Muscle layer of duodenum (tissue), 2 donors: ENCODE measurements around the gene PLEKHN1.
"Not testable (repeated sequence)": the region's sequence is repeated elsewhere in the genome, so short reads cannot be mapped to it uniquely, and the experiment has no call there.

Experiments used
- H3K27ac ChIP-seq: one replicate; pipeline ENCODE4 v1.7.0; 2013; ENCODE audit warnings: mild to moderate bottlenecking, low read length
- H3K27me3 ChIP-seq: one replicate; pipeline ENCODE4 v1.7.0; 2013; ENCODE audit warnings: low read depth, mild to moderate bottlenecking, control low read depth, low read length
- H3K36me3 ChIP-seq, 2 donors: one replicate each; pipeline ENCODE4 v1.7.0; 2013; ENCODE audit warnings: low read length in 2 of 2, control low read depth in 1 of 2, mild to moderate bottlenecking in 1 of 2; ENCODE audit not compliant: insufficient read depth in 2 of 2, control insufficient read depth in 1 of 2
- H3K4me1 ChIP-seq, 2 donors: one replicate each; pipeline ENCODE4 v1.7.0; 2013; ENCODE audit warnings: low read length in 2 of 2, mild to moderate bottlenecking in 2 of 2, control low read depth in 1 of 2, moderate library complexity in 1 of 2; ENCODE audit not compliant: insufficient read depth in 2 of 2, control insufficient read depth in 1 of 2
- H3K4me3 ChIP-seq, 2 donors: one replicate each; pipeline ENCODE4 v1.7.0; 2013; ENCODE audit warnings: low read length in 2 of 2, low read depth in 1 of 2, mild to moderate bottlenecking in 1 of 2
- H3K9me3 ChIP-seq, 2 donors: one replicate each; pipeline ENCODE4 v1.7.0; 2013; ENCODE audit warnings: low read length in 2 of 2, control low read depth in 1 of 2, mild to moderate bottlenecking in 1 of 2; ENCODE audit not compliant: control insufficient read depth in 1 of 2
- donor health status: healthy.

The PLEKHN1 gene

DNA sequence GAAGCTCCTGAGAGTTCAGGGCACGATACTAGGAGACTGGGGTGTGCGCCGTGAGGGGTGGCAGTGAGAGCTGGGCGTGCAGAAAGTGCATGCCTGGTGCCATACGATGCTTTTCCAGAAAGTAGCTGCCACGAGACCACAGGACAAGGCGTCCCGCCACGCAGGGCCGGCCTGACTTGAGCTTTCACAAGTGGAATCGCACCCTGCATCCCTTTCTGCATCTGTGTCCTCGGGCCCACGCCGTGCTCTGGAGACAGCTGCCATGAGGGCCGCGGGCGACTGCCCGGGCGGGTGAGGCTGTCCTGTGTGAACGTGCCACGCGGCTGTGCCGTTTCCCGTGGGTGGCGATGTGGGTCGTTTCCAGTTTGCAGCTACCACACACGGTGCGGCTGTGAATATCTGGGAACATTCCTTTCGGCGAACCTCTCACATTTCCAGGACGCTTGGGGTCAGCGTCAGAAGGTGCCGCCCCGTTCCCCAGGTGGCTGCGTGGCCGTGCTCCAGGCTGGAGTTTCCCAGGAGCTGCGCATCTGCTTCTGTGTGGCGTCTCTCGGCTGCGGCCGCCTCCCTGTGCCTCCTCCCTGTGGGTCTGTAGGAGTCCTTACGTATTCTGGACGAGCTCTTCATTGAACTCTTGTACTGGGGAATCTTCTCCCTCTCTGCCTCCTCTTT lies 16.6 kb downstream of the PLEKHN1 start:
- Histone ChIP-seq H3K27ac (no peak overlapping the region), H3K27me3 (peaks cover 5% of the 10 kb centered on the region)

DNA sequence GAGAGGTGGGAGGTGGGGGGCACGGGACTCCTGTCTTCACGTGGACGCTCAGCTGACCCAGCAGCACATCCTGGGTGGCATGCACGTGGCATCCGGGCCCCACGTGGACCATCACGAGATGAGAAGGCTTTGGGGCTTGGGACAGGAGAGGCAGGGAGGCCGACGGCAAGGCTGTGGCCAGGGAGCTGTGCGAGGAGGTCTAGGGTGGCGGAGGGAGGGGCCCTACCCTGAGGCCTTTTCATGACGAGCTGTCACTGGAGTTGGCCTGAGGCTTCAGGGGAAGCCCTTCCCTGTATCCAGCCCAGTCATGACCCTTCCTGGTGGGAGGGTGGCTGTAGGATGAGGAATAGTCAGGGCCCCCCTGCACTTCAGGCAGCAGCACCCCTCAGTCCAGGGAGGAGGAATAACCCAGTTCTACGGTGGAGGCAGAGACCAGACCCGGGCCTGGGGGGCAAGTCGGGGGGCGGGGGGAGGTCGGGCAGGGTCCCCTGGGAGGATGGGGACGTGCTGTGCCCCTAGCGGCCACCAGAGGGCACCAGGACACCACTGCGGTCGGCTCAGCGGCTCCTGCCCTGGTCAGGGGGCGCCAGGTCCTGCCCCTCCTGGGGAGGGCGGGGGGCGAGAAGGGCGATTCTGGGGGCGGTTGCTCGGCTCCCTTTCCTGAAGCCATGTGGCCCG lies 17.7 kb downstream of the PLEKHN1 start:
- no peaks in the 10 kb centered on the region for H3K36me3 ChIP-seq
- H3K4me3 ChIP-seq, result no peak overlapping the region
- H3K4me1 ChIP-seq, result peaks cover 0 to 6% of the 10 kb centered on the region in 2 donors
- no peaks in the 10 kb centered on the region for H3K9me3 ChIP-seq
- H3K27ac ChIP-seq, result no peak overlapping the region
- H3K27me3 ChIP-seq, result peaks cover 5% of the 10 kb centered on the region

More for the DNA sequence above, 16.6 kb downstream of the PLEKHN1 start:
- Histone ChIP-seq H3K9me3 (no peaks in the 10 kb centered on the region), H3K4me1 (peaks cover 0 to 6% of the 10 kb centered on the region in 2 donors), H3K4me3 (no peak overlapping the region), H3K36me3 (no peaks in the 10 kb centered on the region)

DNA sequence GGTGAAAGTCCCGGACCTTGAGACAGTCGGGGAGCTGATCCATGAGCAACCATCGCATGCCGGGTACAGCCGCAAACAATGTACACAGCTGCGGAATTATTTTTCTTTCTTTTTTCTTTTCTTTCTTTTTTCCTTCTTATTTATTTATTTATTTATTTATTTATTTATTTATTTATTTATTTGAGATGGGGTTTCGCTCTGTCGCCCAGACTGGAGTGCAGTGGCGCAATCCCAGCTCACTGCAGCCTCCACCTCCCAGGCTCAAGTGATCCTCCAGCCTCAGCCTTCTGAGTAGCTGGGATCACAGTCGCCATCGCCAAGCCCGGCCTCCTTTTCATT lies 18.2 kb downstream of the PLEKHN1 start:
- Histone ChIP-seq H3K27ac (no peak overlapping the region), H3K9me3 (no peaks in the 10 kb centered on the region), H3K4me1 (peaks cover 0 to 6% of the 10 kb centered on the region in 2 donors), H3K27me3 (peaks cover 5% of the 10 kb centered on the region), H3K4me3 (no peak overlapping the region), H3K36me3 (no peaks in the 10 kb centered on the region)

DNA sequence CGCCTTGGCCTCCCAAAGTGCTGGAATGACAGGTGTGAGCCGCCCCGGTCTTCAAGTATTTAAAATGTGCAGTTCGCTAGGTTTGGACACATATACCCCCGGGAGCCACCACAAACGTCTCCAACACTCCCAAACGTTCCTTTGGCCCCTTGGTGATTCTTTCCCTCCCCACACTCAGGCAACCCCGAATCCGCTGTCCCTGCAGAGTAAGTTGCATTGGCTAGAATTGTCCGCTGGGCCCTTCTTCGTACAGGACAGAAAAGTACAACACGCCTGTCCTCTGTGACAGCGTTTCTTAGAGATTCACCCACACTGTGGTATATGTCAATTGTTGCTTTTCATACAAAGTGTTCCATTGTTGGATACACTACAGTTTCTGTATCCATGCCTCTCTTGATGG lies 18.8 kb downstream of the PLEKHN1 start:
- Histone ChIP-seq H3K27ac (no peak overlapping the region), H3K4me1 (peaks cover 0 to 6% of the 10 kb centered on the region in 2 donors), H3K9me3 (no peaks in the 10 kb centered on the region), H3K36me3 (no peaks in the 10 kb centered on the region), H3K4me3 (no peak overlapping the region), H3K27me3 (peaks cover 5% of the 10 kb centered on the region)

DNA sequence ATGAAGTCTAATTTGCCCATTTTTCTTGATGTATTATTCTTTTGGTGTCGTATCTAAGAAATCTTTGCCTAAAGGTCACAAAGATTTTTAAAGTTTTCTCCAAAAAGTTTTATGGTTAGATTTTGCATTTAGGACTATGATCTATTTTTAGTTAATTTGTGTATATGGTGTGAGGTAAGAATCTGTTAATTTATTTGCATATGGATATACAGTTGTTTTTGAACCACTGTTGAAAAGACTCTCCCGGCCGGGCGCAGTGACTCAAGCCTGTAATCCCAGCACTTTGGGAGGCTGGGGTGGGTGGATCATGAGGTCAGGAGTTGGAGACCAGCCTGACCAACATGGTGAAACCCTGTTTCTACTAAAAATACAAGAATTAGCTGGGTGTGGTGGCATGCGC lies 21.8 kb downstream of the PLEKHN1 start:
- not testable (repeated sequence) for H3K4me3 ChIP-seq, H3K36me3 ChIP-seq, H3K27me3 ChIP-seq, H3K27ac ChIP-seq, H3K9me3 ChIP-seq, H3K4me1 ChIP-seq

DNA sequence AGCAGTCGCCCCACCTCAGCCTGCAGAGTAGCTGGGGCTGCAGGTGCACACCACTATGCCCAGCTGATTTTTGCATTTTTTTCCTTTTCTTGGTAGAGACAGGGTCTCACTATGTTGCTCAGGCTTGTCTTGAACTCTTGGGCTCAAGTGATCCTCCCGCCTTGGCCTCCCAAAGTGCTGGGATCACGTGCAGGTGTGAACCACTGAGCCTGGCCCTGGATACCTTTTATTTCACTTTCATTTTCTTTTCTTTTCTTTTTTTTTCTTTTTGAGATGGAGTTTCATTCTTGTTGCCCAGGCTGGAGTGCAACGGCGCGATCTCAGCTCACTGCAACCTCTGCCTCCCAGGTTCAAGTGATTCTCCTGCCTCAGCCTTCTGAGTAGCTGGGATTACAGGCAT lies 25.0 kb downstream of the PLEKHN1 start:
- H3K27me3 ChIP-seq, H3K4me3 ChIP-seq: not testable (repeated sequence)

DNA sequence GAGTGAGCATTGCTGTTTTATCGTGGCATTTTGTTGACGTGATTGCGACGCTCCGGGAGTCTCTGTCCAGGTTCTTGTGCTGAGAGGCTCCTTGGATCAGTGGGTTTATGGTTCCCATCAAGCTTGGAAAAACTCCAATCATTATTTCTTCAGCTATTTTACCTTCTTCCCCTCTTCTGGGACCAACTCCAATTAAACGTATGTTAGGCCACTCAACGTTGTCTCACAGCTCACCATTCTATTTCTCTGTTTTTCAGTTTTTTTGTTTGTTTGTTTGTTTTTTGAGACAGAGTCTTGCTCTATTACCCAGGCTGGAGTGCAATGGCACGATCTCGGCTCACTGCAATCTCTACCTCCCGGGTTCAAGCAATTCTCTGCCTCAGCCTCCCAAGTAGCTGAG lies 25.6 kb downstream of the PLEKHN1 start:
- H3K9me3 ChIP-seq, result peaks cover 0 to 10% of the 10 kb centered on the region in 2 donors
- no peak overlapping the region for H3K27ac ChIP-seq
- no peaks in the 10 kb centered on the region for H3K36me3 ChIP-seq
- H3K27me3 ChIP-seq, result peaks cover 1% of the 10 kb centered on the region
- no peak overlapping the region for H3K4me3 ChIP-seq
- no peaks in the 10 kb centered on the region for H3K4me1 ChIP-seq

More for the DNA sequence above, 25.0 kb downstream of the PLEKHN1 start:
- not testable (repeated sequence) for H3K9me3 ChIP-seq, H3K36me3 ChIP-seq, H3K4me1 ChIP-seq, H3K27ac ChIP-seq

DNA sequence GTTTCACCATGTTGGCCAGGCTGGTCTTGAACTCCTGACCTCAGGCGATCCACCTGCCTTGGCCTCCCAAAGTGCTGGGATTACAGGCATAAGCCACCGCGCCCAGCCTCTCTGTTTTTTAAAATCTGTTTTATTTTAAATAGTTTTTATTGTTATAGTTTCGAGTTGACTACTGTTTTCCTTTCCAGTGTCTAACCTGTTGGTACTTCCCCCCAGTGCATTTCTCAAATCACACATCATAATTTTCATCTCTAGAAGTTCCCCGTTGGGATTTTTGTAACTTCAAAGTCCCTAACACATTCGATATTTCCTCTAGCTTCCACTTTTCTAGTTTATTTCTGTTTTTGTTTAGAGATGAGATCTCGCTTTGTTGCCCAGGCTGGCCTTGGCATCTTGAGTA lies 26.1 kb downstream of the PLEKHN1 start:
- H3K4me1 ChIP-seq, result peaks cover 0 to 2% of the 10 kb centered on the region in 2 donors
- H3K4me3 ChIP-seq, result no peak overlapping the region
- peaks cover 0 to 10% of the 10 kb centered on the region in 2 donors for H3K9me3 ChIP-seq
- peaks cover 4% of the 10 kb centered on the region for H3K27me3 ChIP-seq
- H3K36me3 ChIP-seq, result no peaks in the 10 kb centered on the region
- no peak overlapping the region for H3K27ac ChIP-seq

DNA sequence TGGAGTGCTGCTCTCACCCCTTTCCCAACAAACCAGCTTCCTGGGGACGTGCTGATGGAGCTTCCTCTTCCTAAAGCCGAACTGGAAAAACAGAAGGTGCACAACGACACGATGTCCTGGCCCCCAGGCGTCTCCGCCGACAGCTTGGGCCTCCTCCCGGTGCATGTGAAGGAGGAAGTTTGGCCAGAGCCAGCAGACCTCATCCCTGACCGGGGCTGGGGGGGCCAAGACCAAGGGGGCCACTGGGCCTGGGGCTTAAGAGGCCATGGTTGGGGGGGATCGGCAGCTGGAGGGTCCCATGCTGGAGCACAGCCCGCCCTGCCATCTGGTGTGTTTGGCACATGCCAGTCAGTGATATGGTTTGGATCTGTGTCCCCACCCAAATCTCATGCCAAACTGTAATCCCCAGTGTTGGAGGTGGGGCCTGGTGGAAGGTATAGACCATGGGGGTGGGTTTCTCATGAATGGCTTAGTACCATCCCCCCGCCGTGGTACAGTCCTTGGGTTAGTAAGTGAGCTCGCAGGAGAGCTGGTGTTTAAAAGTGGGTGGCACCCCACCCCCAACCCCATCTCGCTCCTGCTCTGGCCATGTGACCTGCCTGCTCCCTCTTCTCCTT lies 27.2 kb downstream of the PLEKHN1 start:
- Histone ChIP-seq H3K27me3 (peaks cover 4% of the 10 kb centered on the region), H3K4me3 (no peak overlapping the region), H3K9me3 (peaks cover 0 to 10% of the 10 kb centered on the region in 2 donors), H3K27ac (no peak overlapping the region), H3K36me3 (no peaks in the 10 kb centered on the region), H3K4me1 (peaks cover 0 to 10% of the 10 kb centered on the region in 2 donors)

DNA sequence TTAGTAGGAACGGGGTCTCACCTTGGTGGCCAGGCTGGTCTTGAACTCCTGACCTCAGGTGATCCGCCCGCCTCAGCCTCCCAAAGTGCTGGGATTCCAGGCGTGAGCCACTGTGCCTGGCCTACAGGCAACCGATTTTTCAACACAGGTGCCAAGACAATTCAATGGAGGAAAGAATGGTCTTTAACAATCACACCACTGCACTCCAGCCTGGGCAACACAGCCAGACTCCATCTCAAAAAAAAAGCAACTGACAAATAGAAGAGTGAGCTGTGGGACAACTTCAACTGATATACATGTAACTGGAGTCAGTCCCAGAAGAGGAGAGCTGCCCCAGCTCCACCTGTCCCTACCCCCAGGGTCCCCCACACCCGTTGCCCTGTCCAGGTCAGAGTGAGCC lies 28.3 kb downstream of the PLEKHN1 start:
- H3K4me1 ChIP-seq, result peaks cover 0 to 16% of the 10 kb centered on the region in 2 donors
- not testable (repeated sequence) for H3K4me3 ChIP-seq, H3K27me3 ChIP-seq, H3K9me3 ChIP-seq, H3K27ac ChIP-seq, H3K36me3 ChIP-seq

DNA sequence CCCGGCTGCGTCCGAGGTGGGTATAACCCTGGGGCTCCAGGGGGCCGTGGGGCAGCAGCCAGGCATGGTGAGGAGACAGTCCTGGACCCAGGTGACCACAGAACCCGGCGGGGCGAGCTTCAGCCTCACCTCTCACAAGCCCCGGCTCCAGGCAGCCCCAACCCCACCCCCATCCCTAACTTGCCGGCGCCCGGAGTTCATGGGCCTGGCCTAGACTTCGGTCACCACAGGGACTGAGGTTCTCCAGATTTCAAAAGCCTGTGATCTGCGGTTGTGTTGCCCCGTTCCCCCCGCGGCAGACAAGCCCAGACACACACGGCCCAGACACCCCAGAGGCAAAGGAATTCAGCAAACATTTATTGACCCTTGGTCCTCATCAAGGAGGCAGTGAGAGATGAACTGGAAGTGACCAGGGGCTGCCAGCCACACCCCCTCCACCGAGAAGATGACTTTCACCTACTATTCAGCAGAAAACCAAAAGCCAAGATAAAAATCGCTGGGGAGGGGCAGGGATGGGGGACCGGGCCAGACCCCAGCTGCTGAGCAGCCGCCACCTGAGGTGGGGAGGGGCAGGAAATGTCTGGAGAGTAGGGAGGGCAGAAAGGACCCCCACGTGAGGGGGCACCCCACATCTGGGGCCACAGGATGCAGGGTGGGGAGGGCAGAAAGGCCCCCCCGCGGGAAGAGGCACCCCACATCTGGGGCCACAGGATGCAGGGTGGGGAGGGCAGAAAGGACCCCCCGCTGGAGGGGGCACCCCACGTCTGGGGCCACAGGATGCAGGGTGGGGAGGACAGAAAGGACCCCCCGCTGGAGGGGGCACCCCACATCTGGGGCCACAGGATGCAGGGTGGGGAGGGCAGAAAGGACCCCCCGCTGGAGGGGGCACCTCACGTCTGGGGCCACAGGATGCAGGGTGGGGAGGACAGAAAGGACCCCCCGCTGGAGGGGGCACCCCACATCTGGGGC lies 29.7 kb downstream of the PLEKHN1 start:
- peaks cover 4% of the 10 kb centered on the region for H3K27me3 ChIP-seq
- H3K27ac ChIP-seq, result no peak overlapping the region
- peaks cover 0 to 21% of the 10 kb centered on the region in 2 donors for H3K4me1 ChIP-seq
- H3K36me3 ChIP-seq, result no peaks in the 10 kb centered on the region
- peaks cover 0 to 10% of the 10 kb centered on the region in 2 donors for H3K9me3 ChIP-seq
- H3K4me3 ChIP-seq, result no peak overlapping the region
